Anterior cingulate cortex (tissue), 58 donors: ENCODE measurements around the gene SFXN5.
"Not testable (repeated sequence)": the region's sequence is repeated elsewhere in the genome, so short reads cannot be mapped to it uniquely, and the experiment has no call there.

Experiments
- DNase-seq, 58 donors: peaks; one replicate each; lab custom pipeline; 2025; lab: John Stamatoyannopoulos, UW

SFXN5 gene

GRCh38 chr2:73080321-73081131 is 9.0 kb upstream of the SFXN5 start:
- peak in 1 of 58 donors; percentile 8 for DNase-seq

- no peak for DNase-seq
These were observed 8.1 kb upstream of the SFXN5 start for GRCh38 chr2:73079636-73080035.

- DNase-seq: no peak
These were observed 7.2 kb upstream of the SFXN5 start for GRCh38 chr2:73078457-73079411.

GRCh38 chr2:73077424-73077795 is 5.9 kb upstream of the SFXN5 start:
- DNase-seq: no peak

- no peak for DNase-seq
These were observed 5.3 kb upstream of the SFXN5 start for GRCh38 chr2:73076701-73077423.

- DNase-seq: peak in 49 of 58 donors; percentile 11 to 79 (median 59)
These were observed 4.2 kb upstream of the SFXN5 start for GRCh38 chr2:73075477-73076373.

- DNase-seq: no peak
These were observed 2.9 kb upstream of the SFXN5 start for GRCh38 chr2:73074110-73075069.

- no peak for DNase-seq
These were observed 904 bp upstream of the SFXN5 start for GRCh38 chr2:73072416-73072815.

GRCh38 chr2:73072129-73072395 is 550 bp upstream of the SFXN5 start:
- peak in 10 of 58 donors; percentile 34 to 66 (median 46) for DNase-seq

- DNase-seq: peak in 3 of 58 donors; percentile 32 to 40 (median 34)
These were observed 711 bp downstream of the SFXN5 start for GRCh38 chr2:73070643-73071359.

- DNase-seq: peak in 14 of 58 donors; percentile 15 to 58 (median 29)
These were observed 1.5 kb downstream of the SFXN5 start for GRCh38 chr2:73069855-73070642.

GRCh38 chr2:73069041-73069854 is 2.3 kb downstream of the SFXN5 start:
- DNase-seq: peak in 6 of 58 donors; percentile 13 to 44 (median 28)

- no peak for DNase-seq
These were observed 3.4 kb downstream of the SFXN5 start for GRCh38 chr2:73068147-73068546.

- no peak for DNase-seq
These were observed 4.5 kb downstream of the SFXN5 start for GRCh38 chr2:73067043-73067442.

- not testable (repeated sequence) for DNase-seq
These were observed 6.4 kb downstream of the SFXN5 start for GRCh38 chr2:73065070-73065469.
